ENCODE data around the gene PITPNM2. TPM values are rescaled to one million over a fixed set of nuclear protein-coding genes. Genes with fewer than 3 reads are reported as not detected.
A peak's percentile ranks its signal among the peaks of the same experiment; 100 is the strongest.

Gene PITPNM2
- total RNA-seq = 3.0 TPM
- 1 to 10 TPM; 4.5 to 6.5 (median 5.7) TPM for polyA plus RNA-seq (ENCODE audit: insufficient read depth in 1 of 8, insufficient read length in 8 of 8, low replicate concordance in 1 of 8)
- long read RNA-seq, donor 1 = 0 reads
- long read RNA-seq, donor 2 = 0 reads
- long read RNA-seq, donor 3, partial matches to known transcripts = 0 of 1 reads
- long read RNA-seq, donor 3, other reads (novel, unspliced or antisense) = 0 of 1 reads
- long read RNA-seq, donor 4 = 0 reads
- long read RNA-seq, donor 5, partial matches to known transcripts = 0 of 1 reads
- long read RNA-seq, donor 5, other reads (novel, unspliced or antisense) = 0 of 1 reads
- long read RNA-seq, donor 6, partial matches to known transcripts = 0 of 1 reads
- long read RNA-seq, donor 6, other reads (novel, unspliced or antisense) = 0 of 1 reads
- long read RNA-seq, donor 7 = 0 reads
- long read RNA-seq, donor 8 = 0 reads
- long read RNA-seq, donor 9, partial matches to known transcripts = 0 of 1 reads
- long read RNA-seq, donor 9, other reads (novel, unspliced or antisense) = 0 of 1 reads
- long read RNA-seq, donor 10 = 0 reads
- long read RNA-seq, donor 11 = 0 reads

GRCh38 chr12:123150744-123151456, at the start of gene PITPNM2:
Gene PITPNM2, minus strand, starts transcription at chr12:123151090. Its CDS starts 116,500 bp downstream, at chr12:123034590.
- WGBS (ENCODE audit: insufficient coverage) = under 1% methylated on average over 115 of the region's 119 CpGs
- peaks cover 22% of the 10 kb centered on the region for H3K4me1 ChIP-seq (ENCODE audit: control insufficient read depth, insufficient read depth, low read length)
- H3K4me3 ChIP-seq (ENCODE audit: low read length) = peak within 1 kb of the TSS; percentile 52
- H3K9me3 ChIP-seq (replicated peaks; ENCODE audit: control insufficient read depth, low read depth, low read length) = no peaks in the 10 kb centered on the region
- DNase-seq = peak; percentile 74
- H3K27ac ChIP-seq (ENCODE audit: low read length) = peak within 1 kb of the TSS; percentile 20
- H3K36me3 ChIP-seq (ENCODE audit: control insufficient read depth, insufficient read depth, low read length) = peaks cover 8% of the 10 kb centered on the region
- H3K27me3 ChIP-seq (ENCODE audit: control insufficient read depth, insufficient read depth, low read length) = peaks cover 10% of the 10 kb centered on the region

GRCh38 chr12:123200414-123200813, 49.5 kb upstream of the PITPNM2 start:
- DNase-seq = no peak
- H3K27me3 ChIP-seq (ENCODE audit: control insufficient read depth, insufficient read depth, low read length) = no peaks in the 10 kb centered on the region
- H3K4me3 ChIP-seq (ENCODE audit: low read length) = no peak overlapping the region
- peaks cover 29% of the 10 kb centered on the region for H3K36me3 ChIP-seq (ENCODE audit: control insufficient read depth, insufficient read depth, low read length)
- no peak overlapping the region for H3K27ac ChIP-seq (ENCODE audit: low read length)
- 80% methylated on average over 1 of the region's 7 CpGs for WGBS (ENCODE audit: insufficient coverage)
- no peaks in the 10 kb centered on the region for H3K9me3 ChIP-seq (replicated peaks; ENCODE audit: control insufficient read depth, low read depth, low read length)
- H3K4me1 ChIP-seq (ENCODE audit: control insufficient read depth, insufficient read depth, low read length) = no peaks in the 10 kb centered on the region

GRCh38 chr12:123199936-123200335, 49.0 kb upstream of the PITPNM2 start:
- peaks cover 25% of the 10 kb centered on the region for H3K36me3 ChIP-seq (ENCODE audit: control insufficient read depth, insufficient read depth, low read length)
- H3K4me1 ChIP-seq (ENCODE audit: control insufficient read depth, insufficient read depth, low read length) = no peaks in the 10 kb centered on the region
- no peaks in the 10 kb centered on the region for H3K27me3 ChIP-seq (ENCODE audit: control insufficient read depth, insufficient read depth, low read length)
- H3K4me3 ChIP-seq (ENCODE audit: low read length) = no peak overlapping the region
- no peaks in the 10 kb centered on the region for H3K9me3 ChIP-seq (replicated peaks; ENCODE audit: control insufficient read depth, low read depth, low read length)
- DNase-seq = peak; percentile 15
- WGBS (ENCODE audit: insufficient coverage) = no CpG with 5 or more reads among the region's 3 CpGs
- no peak overlapping the region for H3K27ac ChIP-seq (ENCODE audit: low read length)

- peaks cover 37% of the 10 kb centered on the region for H3K36me3 ChIP-seq (ENCODE audit: control insufficient read depth, insufficient read depth, low read length)
- WGBS (ENCODE audit: insufficient coverage) = 100% methylated on average over 5 of the region's 6 CpGs
- H3K27me3 ChIP-seq (ENCODE audit: control insufficient read depth, insufficient read depth, low read length) = no peaks in the 10 kb centered on the region
- no peaks in the 10 kb centered on the region for H3K4me1 ChIP-seq (ENCODE audit: control insufficient read depth, insufficient read depth, low read length)
- no peak overlapping the region for H3K27ac ChIP-seq (ENCODE audit: low read length)
- H3K9me3 ChIP-seq (replicated peaks; ENCODE audit: control insufficient read depth, low read depth, low read length) = no peaks in the 10 kb centered on the region
- no peak overlapping the region for H3K4me3 ChIP-seq (ENCODE audit: low read length)
- DNase-seq = no peak
These were observed 36.7 kb upstream of the PITPNM2 start for GRCh38 chr12:123187637-123188036.

DNA sequence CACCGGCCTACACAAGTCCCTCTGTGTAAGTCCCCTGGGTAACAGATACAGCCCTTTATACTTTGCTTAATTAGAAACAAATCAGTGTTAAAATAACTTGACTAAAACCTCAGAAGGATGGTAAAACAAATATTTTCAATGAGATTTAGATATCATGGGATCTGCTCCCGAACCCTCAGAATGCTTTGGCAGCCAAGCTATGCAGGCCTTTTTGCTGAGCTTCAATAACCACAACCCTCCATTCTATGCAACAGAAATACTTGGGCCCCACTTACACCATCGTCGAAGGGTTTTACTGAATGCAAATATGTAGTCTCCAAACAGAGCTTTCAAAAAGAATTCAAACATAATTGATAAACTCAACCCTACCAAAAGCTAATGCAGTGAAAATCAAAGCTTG, 29.3 kb upstream of the PITPNM2 start:
- no peak for DNase-seq
- H3K4me3 ChIP-seq (ENCODE audit: low read length) = no peak overlapping the region
- H3K27ac ChIP-seq (ENCODE audit: low read length) = no peak overlapping the region
- no peaks in the 10 kb centered on the region for H3K27me3 ChIP-seq (ENCODE audit: control insufficient read depth, insufficient read depth, low read length)
- H3K9me3 ChIP-seq (replicated peaks; ENCODE audit: control insufficient read depth, low read depth, low read length) = no peaks in the 10 kb centered on the region
- H3K4me1 ChIP-seq (ENCODE audit: control insufficient read depth, insufficient read depth, low read length) = no peaks in the 10 kb centered on the region
- H3K36me3 ChIP-seq (ENCODE audit: control insufficient read depth, insufficient read depth, low read length) = peaks cover 30% of the 10 kb centered on the region
- WGBS (ENCODE audit: insufficient coverage) = no CpG with 5 or more reads among the region's 4 CpGs

GRCh38 chr12:123171967-123172366, 21.1 kb upstream of the PITPNM2 start:
- H3K27me3 ChIP-seq (ENCODE audit: control insufficient read depth, insufficient read depth, low read length) = no peaks in the 10 kb centered on the region
- H3K36me3 ChIP-seq (ENCODE audit: control insufficient read depth, insufficient read depth, low read length) = peaks cover 37% of the 10 kb centered on the region
- H3K27ac ChIP-seq (ENCODE audit: low read length) = no peak overlapping the region
- no peaks in the 10 kb centered on the region for H3K9me3 ChIP-seq (replicated peaks; ENCODE audit: control insufficient read depth, low read depth, low read length)
- no CpG with 5 or more reads among the region's 5 CpGs for WGBS (ENCODE audit: insufficient coverage)
- DNase-seq = no peak
- H3K4me3 ChIP-seq (ENCODE audit: low read length) = no peak overlapping the region
- H3K4me1 ChIP-seq (ENCODE audit: control insufficient read depth, insufficient read depth, low read length) = no peaks in the 10 kb centered on the region

DNA sequence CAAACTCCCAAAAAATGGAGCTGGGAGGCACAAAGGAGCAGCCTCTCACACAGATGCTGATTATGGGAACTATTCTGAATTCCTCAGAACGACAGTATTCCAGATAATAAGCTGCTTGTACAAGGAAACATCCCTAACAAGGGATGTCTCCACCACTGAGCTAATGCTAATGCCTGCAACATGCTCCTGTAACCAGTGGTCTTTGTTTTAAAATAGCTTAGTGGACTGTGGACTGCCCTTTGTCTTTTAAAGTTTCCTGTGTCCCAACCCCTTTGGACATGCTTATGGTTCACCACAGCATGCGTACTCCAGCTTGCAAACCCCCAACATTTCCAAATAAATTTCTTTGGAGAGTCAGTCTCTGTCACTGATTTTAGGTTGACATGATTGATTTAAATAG, 16.4 kb upstream of the PITPNM2 start:
- H3K27me3 ChIP-seq (ENCODE audit: control insufficient read depth, insufficient read depth, low read length) = no peaks in the 10 kb centered on the region
- no CpG with 5 or more reads among the region's 2 CpGs for WGBS (ENCODE audit: insufficient coverage)
- H3K36me3 ChIP-seq (ENCODE audit: control insufficient read depth, insufficient read depth, low read length) = peaks cover 40% of the 10 kb centered on the region
- no peak overlapping the region for H3K4me3 ChIP-seq (ENCODE audit: low read length)
- no peak overlapping the region for H3K27ac ChIP-seq (ENCODE audit: low read length)
- no peak for DNase-seq
- no peaks in the 10 kb centered on the region for H3K9me3 ChIP-seq (replicated peaks; ENCODE audit: control insufficient read depth, low read depth, low read length)
- H3K4me1 ChIP-seq (ENCODE audit: control insufficient read depth, insufficient read depth, low read length) = no peaks in the 10 kb centered on the region

DNA sequence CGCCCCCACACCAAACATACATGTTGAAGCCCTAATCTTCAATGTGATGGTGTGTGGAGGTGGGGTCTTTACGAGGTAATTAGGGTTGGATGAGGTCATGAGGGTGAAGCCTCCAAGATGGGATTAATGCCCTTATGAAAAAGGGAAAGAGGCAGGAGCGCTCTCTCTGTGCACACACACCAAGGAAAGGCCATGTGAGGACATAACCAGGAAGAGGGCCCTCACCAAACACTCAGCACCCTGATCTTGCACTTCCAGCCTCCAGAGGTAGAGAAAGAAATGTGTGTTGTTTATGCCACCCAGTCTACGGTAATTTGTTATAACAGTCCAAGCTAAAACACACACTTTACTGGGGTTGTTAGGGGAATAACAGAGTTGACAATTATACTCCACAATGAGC, 14.6 kb upstream of the PITPNM2 start:
- H3K9me3 ChIP-seq (replicated peaks; ENCODE audit: control insufficient read depth, low read depth, low read length) = no peaks in the 10 kb centered on the region
- no peak for DNase-seq
- peaks cover 41% of the 10 kb centered on the region for H3K36me3 ChIP-seq (ENCODE audit: control insufficient read depth, insufficient read depth, low read length)
- WGBS (ENCODE audit: insufficient coverage) = no CpG with 5 or more reads among the region's 4 CpGs
- H3K27me3 ChIP-seq (ENCODE audit: control insufficient read depth, insufficient read depth, low read length) = no peaks in the 10 kb centered on the region
- H3K4me1 ChIP-seq (ENCODE audit: control insufficient read depth, insufficient read depth, low read length) = no peaks in the 10 kb centered on the region
- H3K27ac ChIP-seq (ENCODE audit: low read length) = no peak overlapping the region
- no peak overlapping the region for H3K4me3 ChIP-seq (ENCODE audit: low read length)

- Histone ChIP-seq H3K9me3 (replicated peaks; ENCODE audit: control insufficient read depth, low read depth, low read length) (no peaks in the 10 kb centered on the region), H3K4me3 (ENCODE audit: low read length) (no peak overlapping the region), H3K4me1 (ENCODE audit: control insufficient read depth, insufficient read depth, low read length) (no peaks in the 10 kb centered on the region), H3K36me3 (ENCODE audit: control insufficient read depth, insufficient read depth, low read length) (peaks cover 41% of the 10 kb centered on the region), H3K27ac (ENCODE audit: low read length) (no peak overlapping the region), H3K27me3 (ENCODE audit: control insufficient read depth, insufficient read depth, low read length) (no peaks in the 10 kb centered on the region)
- WGBS (ENCODE audit: insufficient coverage) = 89% methylated on average over 4 of the region's 9 CpGs
- no peak for DNase-seq
These were observed 13.9 kb upstream of the PITPNM2 start for GRCh38 chr12:123164710-123165261.

GRCh38 chr12:123164222-123164621, 13.3 kb upstream of the PITPNM2 start:
- no peaks in the 10 kb centered on the region for H3K27me3 ChIP-seq (ENCODE audit: control insufficient read depth, insufficient read depth, low read length)
- H3K27ac ChIP-seq (ENCODE audit: low read length) = no peak overlapping the region
- WGBS (ENCODE audit: insufficient coverage) = no CpG with 5 or more reads among the region's 3 CpGs
- no peak overlapping the region for H3K4me3 ChIP-seq (ENCODE audit: low read length)
- no peaks in the 10 kb centered on the region for H3K9me3 ChIP-seq (replicated peaks; ENCODE audit: control insufficient read depth, low read depth, low read length)
- no peaks in the 10 kb centered on the region for H3K4me1 ChIP-seq (ENCODE audit: control insufficient read depth, insufficient read depth, low read length)
- H3K36me3 ChIP-seq (ENCODE audit: control insufficient read depth, insufficient read depth, low read length) = peaks cover 37% of the 10 kb centered on the region
- DNase-seq = no peak

Measured in muscle of leg (tissue), 16 donors.